ENCODE data around the gene INKA1.

- TF ChIP-seq POLR2A (IDR thresholded peaks at IDR 0.05) (no peak), POLR2AphosphoS5 (IDR thresholded peaks at IDR 0.05; ENCODE audit: insufficient read depth in 1 of 2, low read depth in 1 of 2) (no peak)
- TF ChIP-seq, protein P1, sequence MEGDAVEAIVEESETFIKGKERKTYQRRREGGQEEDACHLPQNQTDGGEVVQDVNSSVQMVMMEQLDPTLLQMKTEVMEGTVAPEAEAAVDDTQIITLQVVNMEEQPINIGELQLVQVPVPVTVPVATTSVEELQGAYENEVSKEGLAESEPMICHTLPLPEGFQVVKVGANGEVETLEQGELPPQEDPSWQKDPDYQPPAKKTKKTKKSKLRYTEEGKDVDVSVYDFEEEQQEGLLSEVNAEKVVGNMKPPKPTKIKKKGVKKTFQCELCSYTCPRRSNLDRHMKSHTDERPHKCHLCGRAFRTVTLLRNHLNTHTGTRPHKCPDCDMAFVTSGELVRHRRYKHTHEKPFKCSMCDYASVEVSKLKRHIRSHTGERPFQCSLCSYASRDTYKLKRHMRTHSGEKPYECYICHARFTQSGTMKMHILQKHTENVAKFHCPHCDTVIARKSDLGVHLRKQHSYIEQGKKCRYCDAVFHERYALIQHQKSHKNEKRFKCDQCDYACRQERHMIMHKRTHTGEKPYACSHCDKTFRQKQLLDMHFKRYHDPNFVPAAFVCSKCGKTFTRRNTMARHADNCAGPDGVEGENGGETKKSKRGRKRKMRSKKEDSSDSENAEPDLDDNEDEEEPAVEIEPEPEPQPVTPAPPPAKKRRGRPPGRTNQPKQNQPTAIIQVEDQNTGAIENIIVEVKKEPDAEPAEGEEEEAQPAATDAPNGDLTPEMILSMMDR (IDR thresholded peaks at IDR 0.05): no peak
Measured at GRCh38 chr3:49780080-49780974, 22.7 kb upstream of the INKA1 start.

Data from vagina (tissue), 2 donors.